OCI-LY3 (cell line): Measurements from ENCODE around the gene LRRC63.
"Not testable (repeated sequence)": the region's sequence is repeated elsewhere in the genome, so short reads cannot be mapped to it uniquely, and the experiment has no call there.

ENCODE experiments used
- H2AFZ ChIP-seq: fragments of 200-600, 300-600 bp; shearing (Covaris generic); 2 replicates; pipeline ENCODE4 v1.6.0; 2014; ENCODE audit warnings: antibody characterized with exemption, low read depth, low read length
- H3K27ac ChIP-seq: fragments of 200-600, 300-600 bp; sonication (generic); 2 replicates; pipeline ENCODE4 v1.5.1; 2014; ENCODE audit warnings: mild to moderate bottlenecking, low read length, moderate library complexity, mixed read lengths
- H3K27me3 ChIP-seq: fragments of 200-600, 300-600 bp; sonication (generic); 2 replicates; pipeline ENCODE4 v1.6.1; 2014; ENCODE audit warnings: low read depth, low read length, mixed read lengths
- H3K36me3 ChIP-seq: fragments of 200-600, 300-600 bp; sonication (generic); replicated peaks from 2 replicates; pipeline ENCODE3; 2014; ENCODE audit warnings: low read depth, low read length, mixed read lengths
- H3K4me1 ChIP-seq: fragments of 300-600, 200-600 bp; sonication (generic); 2 replicates; pipeline ENCODE4 v1.6.1; 2014; ENCODE audit warnings: low read length, mixed read lengths
- H3K4me2 ChIP-seq: fragments of 200-600, 300-600 bp; sonication (generic); 2 replicates; pipeline ENCODE4 v1.6.1; 2014; ENCODE audit warnings: low read length, mixed read lengths
- H3K4me3 ChIP-seq: fragments of 300-600, 200-600 bp; sonication (generic); 2 replicates; pipeline ENCODE4 v1.5.1; 2014; ENCODE audit warnings: antibody characterized with exemption, mild to moderate bottlenecking, low read length, moderate library complexity
- H3K79me2 ChIP-seq: fragments of 300-600, 200-600 bp; shearing (Covaris generic); 2 replicates; pipeline ENCODE4 v1.6.1; 2014; ENCODE audit warnings: mild to moderate bottlenecking, low read length, mixed read lengths
- H3K9ac ChIP-seq: fragments of 300-600, 200-600 bp; shearing (Covaris generic); 2 replicates; pipeline ENCODE4 v1.6.0; 2014; ENCODE audit warnings: mild to moderate bottlenecking, low read length, moderate library complexity
- H3K9me3 ChIP-seq: fragments of 200-600, 300-600 bp; shearing (Covaris generic); 2 replicates; pipeline ENCODE4 v1.6.1; 2014; ENCODE audit warnings: low read length, mixed read lengths; ENCODE audit not compliant: insufficient read depth
- H4K20me1 ChIP-seq: fragments of 200-600, 300-600 bp; sonication (generic); 2 replicates; pipeline ENCODE4 v1.6.1; 2016; ENCODE audit warnings: low read length, mixed read lengths; ENCODE audit not compliant: insufficient read depth
- CTCF ChIP-seq: fragments of 200-600, 300-600 bp; sonication (generic); IDR thresholded peaks from 2 replicates; pipeline ENCODE4 v1.5.1; 2014; ENCODE audit warnings: antibody characterized with exemption, low read length, low read depth
- EZH2phosphoT487 ChIP-seq: fragments of 200-600 bp; shearing (Covaris generic); IDR thresholded peaks from 2 replicates; pipeline ENCODE4 v1.6.1; 2018; ENCODE audit warnings: antibody characterized with exemption, mixed run types, low read depth

LRRC63 gene

GRCh38 chr13:46211483-46212351 lies at the start of gene LRRC63:
Gene LRRC63, plus strand, starts transcription at chr13:46211928. Its CDS starts 1,107 bp downstream, at chr13:46213035.
- H2AFZ ChIP-seq = peak within 1 kb of the TSS; percentile 92
- peak within 1 kb of the TSS; percentile 83 for H3K4me2 ChIP-seq
- H3K9ac ChIP-seq = peak within 1 kb of the TSS; percentile 76
- H3K9me3 ChIP-seq = no peaks in the 10 kb centered on the region
- H3K4me3 ChIP-seq = peak within 1 kb of the TSS; percentile 81
- H3K79me2 ChIP-seq = peaks cover 21% of the 10 kb centered on the region
- H3K36me3 ChIP-seq = no peaks in the 10 kb centered on the region
- H3K4me1 ChIP-seq = peaks cover 30% of the 10 kb centered on the region
- peak within 1 kb of the TSS; percentile 24 for H3K27ac ChIP-seq
- no peaks in the 10 kb centered on the region for H4K20me1 ChIP-seq
- no peak for TF ChIP-seq EZH2phosphoT487
- no peaks in the 10 kb centered on the region for H3K27me3 ChIP-seq

GRCh38 chr13:46162741-46163140 lies 49.0 kb upstream of the LRRC63 start:
- Histone ChIP-seq H4K20me1 (peaks cover 95% of the 10 kb centered on the region), H3K79me2 (peaks cover 100% of the 10 kb centered on the region), H3K4me1 (peaks cover 64% of the 10 kb centered on the region), H3K36me3 (peaks cover 61% of the 10 kb centered on the region)
- H3K27ac ChIP-seq, H3K4me3 ChIP-seq, H3K9ac ChIP-seq, H3K4me2 ChIP-seq, H2AFZ ChIP-seq, H3K9me3 ChIP-seq, H3K27me3 ChIP-seq: not testable (repeated sequence)

GRCh38 chr13:46164661-46165060 lies 47.1 kb upstream of the LRRC63 start:
- Histone ChIP-seq H3K36me3 (peaks cover 52% of the 10 kb centered on the region), H3K9me3 (no peaks in the 10 kb centered on the region), H3K27ac (peak overlapping the region; percentile 95), H3K9ac (no peak overlapping the region), H3K4me1 (peaks cover 83% of the 10 kb centered on the region), H3K4me2 (peak overlapping the region; percentile 95), H2AFZ (no peak overlapping the region), H3K79me2 (peaks cover 100% of the 10 kb centered on the region), H3K27me3 (no peaks in the 10 kb centered on the region), H4K20me1 (peaks cover 95% of the 10 kb centered on the region), H3K4me3 (peak overlapping the region; percentile 91)
- TF ChIP-seq CTCF (no peak), EZH2phosphoT487 (no peak)

- no peak overlapping the region for H2AFZ ChIP-seq
- TF ChIP-seq CTCF (no peak), EZH2phosphoT487 (no peak)
- H4K20me1 ChIP-seq = peaks cover 95% of the 10 kb centered on the region
- no peaks in the 10 kb centered on the region for H3K27me3 ChIP-seq
- no peaks in the 10 kb centered on the region for H3K9me3 ChIP-seq
- peaks cover 54% of the 10 kb centered on the region for H3K36me3 ChIP-seq
- peak overlapping the region; percentile 95 for H3K27ac ChIP-seq
- H3K4me1 ChIP-seq = peaks cover 84% of the 10 kb centered on the region
- H3K4me3 ChIP-seq = peak overlapping the region; percentile 91
- peak overlapping the region; percentile 95 for H3K4me2 ChIP-seq
- peaks cover 100% of the 10 kb centered on the region for H3K79me2 ChIP-seq
- peak overlapping the region; percentile 99; the same call in 1 of the 2 replicates for H3K9ac ChIP-seq
These were observed 46.1 kb upstream of the LRRC63 start for GRCh38 chr13:46165485-46166223.

GRCh38 chr13:46166224-46166584 lies 45.5 kb upstream of the LRRC63 start:
- H3K4me3 ChIP-seq = peak overlapping the region; percentile 91
- TF ChIP-seq CTCF = no peak
- TF ChIP-seq EZH2phosphoT487 = no peak
- peak overlapping the region; percentile 95 for H3K27ac ChIP-seq
- H4K20me1 ChIP-seq = peaks cover 95% of the 10 kb centered on the region
- H3K79me2 ChIP-seq = peaks cover 100% of the 10 kb centered on the region
- H3K9me3 ChIP-seq = no peaks in the 10 kb centered on the region
- H3K4me1 ChIP-seq = peaks cover 85% of the 10 kb centered on the region
- H2AFZ ChIP-seq = no peak overlapping the region
- H3K36me3 ChIP-seq = peaks cover 57% of the 10 kb centered on the region
- H3K9ac ChIP-seq = peak overlapping the region; percentile 99
- peak overlapping the region; percentile 95 for H3K4me2 ChIP-seq
- no peaks in the 10 kb centered on the region for H3K27me3 ChIP-seq
